SK-N-SH (cell line): Measurements from ENCODE around the gene TMEM117.

Experiments
- CTCF ChIP-seq: fragments of 200-600 bp; sonication (generic); IDR thresholded peaks from 2 replicates; pipeline ENCODE4 v1.6.1; 2017; ENCODE audit warnings: antibody characterized with exemption, mild to moderate bottlenecking, moderate library complexity
- EP300 ChIP-seq, 2 experiments: IDR thresholded peaks; 2 replicates each; pipeline versions ENCODE4 v1.4.0 to v1.6.1; 2012; ENCODE audit warnings: borderline replicate concordance in 1 of 2, low read depth in 1 of 2, low read length in 1 of 2
- GABPA ChIP-seq: IDR thresholded peaks from 2 replicates; pipeline ENCODE4 v1.4.0; 2012; ENCODE audit warnings: low read depth, mild to moderate bottlenecking
- NFIC ChIP-seq: IDR thresholded peaks from 2 replicates; pipeline ENCODE4 v1.4.0; 2012; ENCODE audit warnings: borderline replicate concordance
- RFX5 ChIP-seq: IDR thresholded peaks from 2 replicates; pipeline ENCODE4 v1.6.1; 2012; ENCODE audit warnings: mild to moderate bottlenecking, improper control_type of control experiment, low read length
- SIN3A ChIP-seq: IDR thresholded peaks from 2 replicates; pipeline ENCODE4 v1.6.1; 2012; ENCODE audit warnings: low read depth, mild to moderate bottlenecking, low read length, moderate library complexity, borderline replicate concordance
- YY1 ChIP-seq: IDR thresholded peaks from 2 replicates; pipeline ENCODE4 v1.4.0; 2012; ENCODE audit warnings: low read depth, mild to moderate bottlenecking

GRCh38 chr12:44367136-44367535 is 531.3 kb downstream of the TMEM117 start:
- TF ChIP-seq EP300 (IDR thresholded peaks at IDR 0.05; ENCODE audit: borderline replicate concordance in 1 of 2, low read depth in 1 of 2, low read length in 1 of 2) (no peak), NFIC (no peak), SIN3A (no peak), RFX5 (no peak), CTCF (no peak), GABPA (no peak), YY1 (no peak)
